ENCODE results near the gene MAGI1.
"Not testable (repeated sequence)": the region's sequence is repeated elsewhere in the genome, so short reads cannot be mapped to it uniquely, and the experiment has no call there.

Gene MAGI1

DNA sequence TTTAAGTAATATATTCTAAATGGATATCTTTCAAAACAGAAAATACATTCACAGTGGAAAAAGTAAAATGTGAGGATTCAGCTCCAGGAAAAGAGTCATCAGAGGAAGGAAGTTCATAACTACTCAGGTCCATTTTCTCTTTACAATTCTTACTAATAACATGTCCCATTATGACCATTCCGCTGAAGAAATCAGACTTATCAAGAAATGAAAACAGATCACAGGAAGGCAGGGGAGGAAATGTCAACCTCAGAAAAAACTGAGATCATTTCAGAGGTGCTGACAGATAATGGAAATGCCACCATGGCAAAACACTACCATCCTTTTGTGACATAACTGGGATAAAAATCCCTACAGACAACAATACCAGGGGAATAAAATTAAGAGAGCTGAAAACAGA lies 139.5 kb downstream of the MAGI1 start:
- no peak overlapping the region for H3K27ac Mint-ChIP-seq
- intact Hi-C loops (cut with micrococcal nuclease): no loop called here
- no peaks in the 10 kb centered on the region for H3K27me3 Mint-ChIP-seq
- H3K9me3 Mint-ChIP-seq: no peaks in the 10 kb centered on the region
- H3K36me3 Mint-ChIP-seq (ENCODE audit: low read depth): no peaks in the 10 kb centered on the region
- no peaks in the 10 kb centered on the region for H3K4me1 Mint-ChIP-seq (ENCODE audit: low read depth)
- no peak overlapping the region for H3K4me3 Mint-ChIP-seq

- H3K4me3 Mint-ChIP-seq: no peak overlapping the region
- no peaks in the 10 kb centered on the region for H3K27me3 Mint-ChIP-seq
- no peaks in the 10 kb centered on the region for H3K36me3 Mint-ChIP-seq (ENCODE audit: low read depth)
- H3K4me1 Mint-ChIP-seq (ENCODE audit: low read depth): no peaks in the 10 kb centered on the region
- intact Hi-C loops (cut with micrococcal nuclease): no loop called here
- no peaks in the 10 kb centered on the region for H3K9me3 Mint-ChIP-seq
- no peak overlapping the region for H3K27ac Mint-ChIP-seq
These were observed 141.0 kb downstream of the MAGI1 start for GRCh38 chr3:65897766-65898165.

DNA sequence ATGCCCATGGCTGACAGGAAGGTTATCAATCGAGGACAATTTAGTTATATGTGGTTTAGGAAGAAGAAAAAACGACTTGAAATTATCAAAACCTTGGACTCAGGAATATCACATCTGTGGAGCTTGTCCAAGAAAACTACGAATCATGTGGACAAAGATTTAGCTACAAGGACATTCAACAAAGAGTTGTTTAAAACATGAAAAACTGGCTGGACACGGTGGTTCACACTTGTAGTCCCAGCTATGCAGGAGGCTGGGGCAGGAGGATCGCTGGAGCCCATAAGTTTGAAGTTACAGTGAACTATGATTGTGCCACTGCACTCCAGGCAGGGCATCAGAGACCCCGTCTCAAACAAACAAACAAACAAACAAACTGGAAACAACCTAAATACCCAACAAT lies 142.4 kb downstream of the MAGI1 start:
- Mint-ChIP-seq H3K9me3 (no peaks in the 10 kb centered on the region), H3K27me3 (no peaks in the 10 kb centered on the region), H3K4me3 (no peak overlapping the region), H3K27ac (no peak overlapping the region), H3K36me3 (ENCODE audit: low read depth) (no peaks in the 10 kb centered on the region), H3K4me1 (ENCODE audit: low read depth) (no peaks in the 10 kb centered on the region)
- intact Hi-C loops (cut with micrococcal nuclease): no loop called here

- no peaks in the 10 kb centered on the region for H3K4me1 Mint-ChIP-seq (ENCODE audit: low read depth)
- H3K27me3 Mint-ChIP-seq: no peaks in the 10 kb centered on the region
- no peaks in the 10 kb centered on the region for H3K9me3 Mint-ChIP-seq
- intact Hi-C loops (cut with micrococcal nuclease): no loop called here
- H3K4me3 Mint-ChIP-seq: no peak overlapping the region
- no peaks in the 10 kb centered on the region for H3K36me3 Mint-ChIP-seq (ENCODE audit: low read depth)
- H3K27ac Mint-ChIP-seq: no peak overlapping the region
These were observed 143.9 kb downstream of the MAGI1 start for GRCh38 chr3:65894679-65895453.

- Mint-ChIP-seq H3K36me3 (ENCODE audit: low read depth) (no peaks in the 10 kb centered on the region), H3K4me1 (ENCODE audit: low read depth) (no peaks in the 10 kb centered on the region), H3K9me3 (no peaks in the 10 kb centered on the region), H3K27me3 (no peaks in the 10 kb centered on the region), H3K4me3 (no peak overlapping the region), H3K27ac (no peak overlapping the region)
- intact Hi-C loops (cut with micrococcal nuclease): no loop called here
These were observed 144.6 kb downstream of the MAGI1 start for GRCh38 chr3:65894126-65894525.

DNA sequence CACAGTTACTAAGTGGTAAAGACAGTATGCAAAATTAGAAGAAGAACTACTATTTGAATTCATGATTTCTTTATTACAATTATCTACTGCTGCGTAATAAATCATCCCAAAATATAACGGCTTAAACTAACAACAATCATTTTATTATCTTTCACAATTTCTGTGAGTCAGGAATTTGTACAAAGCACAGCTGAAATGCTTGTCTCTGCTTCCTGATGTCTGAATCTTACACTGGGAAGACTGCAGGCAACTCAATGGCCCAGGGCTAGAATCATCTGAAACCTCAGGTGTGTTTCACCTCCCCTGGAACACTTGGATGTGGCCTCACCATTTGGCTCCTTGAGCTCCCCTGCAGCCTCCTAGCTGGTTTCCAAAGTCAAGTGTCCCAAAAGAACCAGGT lies 145.1 kb downstream of the MAGI1 start:
- Mint-ChIP-seq H3K9me3 (no peaks in the 10 kb centered on the region), H3K36me3 (ENCODE audit: low read depth) (no peaks in the 10 kb centered on the region), H3K27ac (no peak overlapping the region), H3K27me3 (no peaks in the 10 kb centered on the region), H3K4me1 (ENCODE audit: low read depth) (no peaks in the 10 kb centered on the region), H3K4me3 (no peak overlapping the region)
- intact Hi-C loops (cut with micrococcal nuclease): no loop called here

GRCh38 chr3:65891477-65891876 lies 147.2 kb downstream of the MAGI1 start:
- H3K27me3 Mint-ChIP-seq; H3K4me3 Mint-ChIP-seq; H3K36me3 Mint-ChIP-seq (ENCODE audit: low read depth); intact Hi-C loops (cut with micrococcal nuclease); H3K27ac Mint-ChIP-seq; H3K9me3 Mint-ChIP-seq; H3K4me1 Mint-ChIP-seq (ENCODE audit: low read depth): not testable (repeated sequence)

DNA sequence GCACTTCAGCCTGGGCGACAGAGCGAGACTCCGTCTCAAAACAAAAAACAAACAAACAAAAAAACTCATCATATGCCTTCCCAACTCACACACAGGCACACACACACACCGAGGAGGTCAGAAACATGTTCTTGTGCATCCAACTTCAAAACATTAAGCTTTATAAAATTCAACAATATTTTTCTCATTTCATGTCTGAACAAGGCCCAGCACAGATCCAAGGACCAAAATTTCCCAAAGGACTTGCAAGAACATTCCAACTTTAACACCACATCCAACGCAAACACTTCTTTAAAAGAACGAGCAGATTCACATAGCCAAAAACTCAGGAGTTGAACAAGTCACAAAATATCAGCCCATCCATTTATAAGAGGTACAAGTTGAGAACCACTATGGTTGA lies 148.4 kb downstream of the MAGI1 start:
- H3K4me1 Mint-ChIP-seq (ENCODE audit: low read depth): no peaks in the 10 kb centered on the region
- no peaks in the 10 kb centered on the region for H3K9me3 Mint-ChIP-seq
- H3K4me3 Mint-ChIP-seq: no peak overlapping the region
- H3K27ac Mint-ChIP-seq: no peak overlapping the region
- no peaks in the 10 kb centered on the region for H3K27me3 Mint-ChIP-seq
- H3K36me3 Mint-ChIP-seq (ENCODE audit: low read depth): no peaks in the 10 kb centered on the region
- intact Hi-C loops (cut with micrococcal nuclease): no loop called here

- H3K9me3 Mint-ChIP-seq: no peaks in the 10 kb centered on the region
- no peaks in the 10 kb centered on the region for H3K4me1 Mint-ChIP-seq (ENCODE audit: low read depth)
- intact Hi-C loops (cut with micrococcal nuclease): no loop called here
- no peaks in the 10 kb centered on the region for H3K27me3 Mint-ChIP-seq
- H3K27ac Mint-ChIP-seq: no peak overlapping the region
- H3K4me3 Mint-ChIP-seq: no peak overlapping the region
- H3K36me3 Mint-ChIP-seq (ENCODE audit: low read depth): no peaks in the 10 kb centered on the region
These were observed 149.0 kb downstream of the MAGI1 start for GRCh38 chr3:65889707-65890099.

- intact Hi-C loops (cut with micrococcal nuclease): no loop called here
- no peaks in the 10 kb centered on the region for H3K27me3 Mint-ChIP-seq
- no peaks in the 10 kb centered on the region for H3K36me3 Mint-ChIP-seq (ENCODE audit: low read depth)
- H3K4me3 Mint-ChIP-seq: no peak overlapping the region
- no peaks in the 10 kb centered on the region for H3K4me1 Mint-ChIP-seq (ENCODE audit: low read depth)
- H3K27ac Mint-ChIP-seq: no peak overlapping the region
- no peaks in the 10 kb centered on the region for H3K9me3 Mint-ChIP-seq
These were observed 149.6 kb downstream of the MAGI1 start for GRCh38 chr3:65888980-65889706.

DNA sequence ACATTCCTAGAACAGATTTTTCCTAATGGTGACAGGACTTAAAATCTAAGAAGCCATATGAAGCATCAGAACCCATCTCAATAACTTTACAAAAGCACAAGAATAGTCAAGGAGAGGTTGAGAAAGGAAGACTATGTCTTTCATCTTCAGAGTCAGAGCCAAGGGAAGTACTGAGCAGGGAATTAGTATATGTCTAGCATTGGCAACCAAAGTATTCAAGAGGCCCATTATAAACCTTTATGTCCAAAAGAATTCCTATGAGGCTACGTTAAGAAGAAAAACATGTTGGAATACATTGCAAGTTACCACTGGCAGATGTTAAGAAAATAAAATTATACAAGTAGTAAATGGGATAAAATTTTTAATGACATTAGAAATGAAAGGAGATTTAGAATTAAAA lies 150.5 kb downstream of the MAGI1 start:
- H3K4me3 Mint-ChIP-seq: no peak overlapping the region
- H3K4me1 Mint-ChIP-seq (ENCODE audit: low read depth): no peaks in the 10 kb centered on the region
- H3K27ac Mint-ChIP-seq: no peak overlapping the region
- H3K27me3 Mint-ChIP-seq: no peaks in the 10 kb centered on the region
- intact Hi-C loops (cut with micrococcal nuclease): no loop called here
- H3K9me3 Mint-ChIP-seq: no peaks in the 10 kb centered on the region
- H3K36me3 Mint-ChIP-seq (ENCODE audit: low read depth): no peaks in the 10 kb centered on the region

- H3K9me3 Mint-ChIP-seq: no peaks in the 10 kb centered on the region
- no peak overlapping the region for H3K4me3 Mint-ChIP-seq
- H3K27me3 Mint-ChIP-seq: no peaks in the 10 kb centered on the region
- intact Hi-C loops (cut with micrococcal nuclease): no loop called here
- H3K4me1 Mint-ChIP-seq (ENCODE audit: low read depth): no peaks in the 10 kb centered on the region
- no peak overlapping the region for H3K27ac Mint-ChIP-seq
- no peaks in the 10 kb centered on the region for H3K36me3 Mint-ChIP-seq (ENCODE audit: low read depth)
These were observed 152.3 kb downstream of the MAGI1 start for GRCh38 chr3:65886391-65886790.

GRCh38 chr3:65884071-65884470 lies 154.6 kb downstream of the MAGI1 start:
- intact Hi-C loops (cut with micrococcal nuclease): no loop called here
- Mint-ChIP-seq H3K4me3 (no peak overlapping the region), H3K9me3 (no peaks in the 10 kb centered on the region), H3K4me1 (ENCODE audit: low read depth) (no peaks in the 10 kb centered on the region), H3K27ac (no peak overlapping the region), H3K27me3 (no peaks in the 10 kb centered on the region), H3K36me3 (ENCODE audit: low read depth) (no peaks in the 10 kb centered on the region)

DNA sequence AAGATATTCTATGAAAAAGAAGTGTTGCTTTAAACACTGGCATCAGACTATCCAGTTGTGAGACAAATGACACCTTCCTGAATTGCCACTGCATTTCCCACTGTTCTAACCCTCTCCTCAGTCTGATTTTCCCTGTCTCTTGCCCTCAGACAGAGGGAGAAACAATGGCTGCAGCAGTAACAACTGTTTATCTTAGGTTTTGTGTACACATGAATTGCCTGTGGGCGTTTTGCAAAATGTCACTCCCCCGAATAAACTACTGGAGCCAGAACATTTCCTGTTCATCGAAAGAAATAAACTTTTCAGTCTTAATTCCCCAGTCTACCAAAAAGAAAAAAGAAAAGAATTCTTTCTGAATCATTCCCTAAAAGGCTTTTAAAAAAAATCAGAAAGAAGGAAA lies 155.1 kb downstream of the MAGI1 start:
- Mint-ChIP-seq H3K9me3 (no peaks in the 10 kb centered on the region), H3K27me3 (no peaks in the 10 kb centered on the region), H3K27ac (no peak overlapping the region), H3K4me3 (no peak overlapping the region), H3K4me1 (ENCODE audit: low read depth) (no peaks in the 10 kb centered on the region), H3K36me3 (ENCODE audit: low read depth) (no peaks in the 10 kb centered on the region)
- intact Hi-C loops (cut with micrococcal nuclease): no loop called here

DNA sequence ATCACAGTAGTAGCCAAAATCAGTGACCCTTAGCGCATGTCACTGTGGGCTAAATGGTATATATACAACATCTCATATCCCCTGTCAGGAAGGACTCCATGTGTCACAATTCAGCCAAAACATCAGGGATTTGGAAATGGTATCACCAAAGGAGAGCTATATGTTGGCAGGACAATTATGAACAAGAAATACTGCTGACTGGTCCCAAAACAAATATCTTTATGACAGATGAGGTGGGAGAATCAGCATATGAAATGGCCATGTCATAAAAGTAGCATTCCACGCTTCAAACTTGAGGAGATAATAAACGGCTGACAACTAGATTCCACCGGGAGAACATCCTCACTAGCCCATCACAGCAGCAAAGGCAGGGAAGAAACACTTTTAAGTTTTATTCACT lies 158.4 kb downstream of the MAGI1 start:
- no peaks in the 10 kb centered on the region for H3K27me3 Mint-ChIP-seq
- H3K9me3 Mint-ChIP-seq: no peaks in the 10 kb centered on the region
- H3K27ac Mint-ChIP-seq: no peak overlapping the region
- intact Hi-C loops (cut with micrococcal nuclease): no loop called here
- H3K36me3 Mint-ChIP-seq (ENCODE audit: low read depth): no peaks in the 10 kb centered on the region
- H3K4me1 Mint-ChIP-seq (ENCODE audit: low read depth): no peaks in the 10 kb centered on the region
- no peak overlapping the region for H3K4me3 Mint-ChIP-seq
